Endothelial cell of umbilical vein (primary cell): ENCODE measurements around the gene ASIC5. TPM values are rescaled to one million over a fixed set of nuclear protein-coding genes. Genes with fewer than 3 reads are reported as not detected.

Experiments
- BruUV-seq: library from RNA; stranded (reverse); fragments of 400-500 nt; replicated peaks from 2 replicates; lab custom pipeline; 2021; lab: Mats Ljungman, UMichigan
- CTCF ChIA-PET: fragments of 300-600, 350-600 bp; sonication (Branson Sonifier 250); formaldehyde crosslinking; loops from one replicate; lab custom pipeline; 2021; ENCODE audit warnings: antibody characterized with exemption, inconsistent platforms; lab: Charles Lee
- POLR2A ChIA-PET: fragments of 300-600, 350-600 bp; sonication (Branson Sonifier 250); formaldehyde crosslinking; loops from one replicate; lab custom pipeline; 2021; ENCODE audit warnings: antibody characterized with exemption, inconsistent platforms; lab: Charles Lee
- DNase-seq: peaks from one replicate; pipeline ENCODE4 v3.0.0-alpha.2; 2011; ENCODE audit warnings: low read depth, low spot score
- FAIRE-seq: peaks from 2 replicates; lab custom pipeline; 2011; peaks lifted over from hg19 to GRCh38; lab: Jason Lieb, UNC
- H2AFZ ChIP-seq: 2 replicates; pipeline ENCODE4 v1.6.0; 2012; ENCODE audit warnings: low read depth, low read length, control low read depth, inconsistent platforms
- H3K27ac ChIP-seq: 2 replicates; pipeline ENCODE4 v1.5.1; 2011; ENCODE audit warnings: low read depth, mild to moderate bottlenecking, control low read depth, low read length, moderate library complexity; ENCODE audit not compliant: insufficient read depth
- H3K27me3 ChIP-seq, 2 experiments: 2 replicates each; pipeline versions ENCODE4 v1.6.0 to v1.6.1; 2011; ENCODE audit warnings: low read length in 2 of 2, mixed read lengths in 1 of 2; ENCODE audit not compliant: control insufficient read depth in 2 of 2, insufficient read depth in 2 of 2
- H3K36me3 ChIP-seq, 2 experiments: 2 replicates in 1 of 2; 3 replicates in 1 of 2; pipeline ENCODE4 v1.5.1; 2011; ENCODE audit warnings: low read length in 2 of 2, mild to moderate bottlenecking in 1 of 2, moderate library complexity in 1 of 2; ENCODE audit not compliant: control insufficient read depth in 2 of 2, insufficient read depth in 2 of 2; ENCODE audit errors: extremely low read depth in 1 of 2
- H3K4me1 ChIP-seq: 3 replicates; pipeline ENCODE4 v1.5.1; 2011; ENCODE audit warnings: mild to moderate bottlenecking, low read length; ENCODE audit not compliant: control insufficient read depth, insufficient read depth; ENCODE audit errors: extremely low read depth
- H3K4me2 ChIP-seq: 2 replicates; pipeline ENCODE4 v1.6.1; 2011; ENCODE audit warnings: low read length, control low read depth, mixed read lengths; ENCODE audit not compliant: insufficient read depth
- H3K4me3 ChIP-seq, 3 experiments: fragments of 200-600 bp in 1 of 3; sonication (generic), shearing (Covaris generic) in 1 of 3; replicated peaks in 1 of 3; 2 replicates each; pipeline ENCODE4 v1.5.1; 2011 to 2016; ENCODE audit warnings: control low read depth in 3 of 3, low read length in 3 of 3, mild to moderate bottlenecking in 2 of 3, inconsistent platforms in 1 of 3, low read depth in 1 of 3, moderate library complexity in 1 of 3; ENCODE audit not compliant: insufficient read depth in 1 of 3
- H3K79me2 ChIP-seq: 2 replicates; pipeline ENCODE4 v1.6.0; 2012; ENCODE audit warnings: low read length, inconsistent platforms; ENCODE audit not compliant: control insufficient read depth, insufficient read depth
- H3K9ac ChIP-seq: replicated peaks from 2 replicates; pipeline ENCODE3; 2011; ENCODE audit warnings: low read length, control low read depth; ENCODE audit not compliant: insufficient read depth; ENCODE audit errors: extremely low read depth
- H3K9me1 ChIP-seq: replicated peaks from 3 replicates; pipeline ENCODE4 v1.6.0; 2011; ENCODE audit warnings: mild to moderate bottlenecking, low read length; ENCODE audit not compliant: control insufficient read depth, insufficient read depth; ENCODE audit errors: extremely low read depth
- H3K9me3 ChIP-seq: replicated peaks from 2 replicates; pipeline ENCODE4 v1.5.1; 2012; ENCODE audit warnings: low read length, inconsistent platforms; ENCODE audit not compliant: control insufficient read depth, insufficient read depth
- H4K20me1 ChIP-seq: replicated peaks from 2 replicates; pipeline ENCODE3; 2011; ENCODE audit warnings: mild to moderate bottlenecking, low read length; ENCODE audit not compliant: control insufficient read depth, insufficient read depth; ENCODE audit errors: extremely low read depth
- EZH2 ChIP-seq: IDR thresholded peaks from 2 replicates; pipeline ENCODE4 v1.6.1; 2012; ENCODE audit warnings: borderline replicate concordance, low read depth, mild to moderate bottlenecking, moderate library complexity, low read length, inconsistent platforms; ENCODE audit not compliant: severe bottlenecking
- FOS ChIP-seq: IDR thresholded peaks from 2 replicates; pipeline ENCODE4 v1.6.1; 2011; ENCODE audit warnings: mild to moderate bottlenecking, low read length, moderate library complexity, borderline replicate concordance; ENCODE audit not compliant: insufficient read depth
- GATA2 ChIP-seq: IDR thresholded peaks from 2 replicates; pipeline ENCODE4 v1.7.0; 2011; ENCODE audit warnings: low read depth, mild to moderate bottlenecking, moderate library complexity, mixed read lengths, low read length; ENCODE audit not compliant: insufficient read length, insufficient read depth
- JUN ChIP-seq: IDR thresholded peaks from 2 replicates; pipeline ENCODE4 v1.6.1; 2011; ENCODE audit warnings: borderline replicate concordance, low read depth; ENCODE audit not compliant: insufficient read length, insufficient read depth
- MYC ChIP-seq: IDR thresholded peaks from one replicate; pipeline ENCODE4 v1.6.1; 2011; ENCODE audit warnings: mild to moderate bottlenecking, low read depth, low read length
- POLR2A ChIP-seq: IDR thresholded peaks from 2 replicates; pipeline ENCODE4 v1.6.1; 2012; ENCODE audit warnings: low read depth, mild to moderate bottlenecking, control low read depth, low read length
- POLR2AphosphoS5 ChIP-seq: IDR thresholded peaks from 2 replicates; pipeline ENCODE4 v1.6.1; 2012; ENCODE audit warnings: low read depth, mild to moderate bottlenecking, control low read depth, low read length, moderate library complexity; ENCODE audit not compliant: insufficient read depth
- dilution Hi-C: fragments of 300-500 bp; cut with MboI; formaldehyde crosslinking; loops from one replicate; pipeline ENCODE4 v1.15.0; 2019; ENCODE audit warnings: low sequenced_read_pairs; ENCODE audit not compliant: extremely low pct_ligation_motif_present
- intact Hi-C: fragments of 100-400 bp; cut with micrococcal nuclease; formaldehyde crosslinking; loops from one replicate; pipeline ENCODE4 v1.10.0; 2022
- polyA plus RNA-seq, 4 experiments: library from polyadenylated mRNA; depleted of rRNA in 3 of 4; stranded (reverse) in 3 of 4; unstranded in 1 of 4; fragments of >200 nt; gene quantifications; 2 replicates each; pipeline versions ENCODE4 v1.2.1 to v1.2.3, GENCODE V29; 2011 to 2012; ENCODE audit warnings: missing spikeins in 1 of 4
- total RNA-seq: library from RNA; stranded (reverse); gene quantifications from 2 replicates; pipeline ENCODE4 v1.2.3, GENCODE V29; 2021
- TF ChIP-seq, protein P1 (sequence below): IDR thresholded peaks from 2 replicates; pipeline ENCODE4 v1.6.1; 2011; ENCODE audit not compliant: insufficient read depth, insufficient read length
- TF ChIP-seq, protein P2 (sequence below), 2 donors: IDR thresholded peaks; 1 replicate in 1 of 2; 2 replicates in 1 of 2; pipeline ENCODE4 v1.5.1; 2011; ENCODE audit warnings: low read length in 2 of 2, mild to moderate bottlenecking in 2 of 2, moderate library complexity in 2 of 2, control low read depth in 1 of 2, inconsistent platforms in 1 of 2, low read depth in 1 of 2; ENCODE audit not compliant: insufficient read depth in 1 of 2; ENCODE audit errors: extremely low read depth in 1 of 2

The ASIC5 gene
- total and polyA plus RNA-seq, 2 donors (not counting 3 experiments of a cell fraction or from before 2014, with no cell fraction given), result not detected

DNA sequence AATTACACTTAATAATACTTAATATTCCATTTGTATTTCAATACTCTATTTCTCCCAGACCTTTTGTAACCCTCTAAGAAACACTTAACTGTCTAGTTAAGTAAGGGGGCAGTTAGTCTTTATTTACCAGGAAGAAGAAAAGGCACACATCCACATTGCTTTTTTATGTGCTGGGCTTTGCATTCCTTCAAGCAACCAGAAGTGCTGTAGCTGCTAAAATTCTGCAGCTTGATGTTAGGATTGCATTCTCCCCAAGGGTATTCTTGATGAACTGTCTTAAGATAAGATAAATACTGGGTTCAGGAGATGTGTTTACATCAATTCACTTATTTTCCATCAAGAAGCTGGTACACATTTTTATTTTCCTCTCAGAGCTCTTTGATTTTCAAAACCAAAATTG lies 24.0 kb downstream of the ASIC5 start:
- no peak overlapping the region for H3K9ac ChIP-seq
- ChIA-PET CTCF (no interaction called here), POLR2A (no interaction called here)
- TF ChIP-seq FOS (no peak), EZH2 (no peak), MYC (no peak), POLR2A (no peak), JUN (no peak), GATA2 (no peak), POLR2AphosphoS5 (no peak)
- TF ChIP-seq, protein P1, sequence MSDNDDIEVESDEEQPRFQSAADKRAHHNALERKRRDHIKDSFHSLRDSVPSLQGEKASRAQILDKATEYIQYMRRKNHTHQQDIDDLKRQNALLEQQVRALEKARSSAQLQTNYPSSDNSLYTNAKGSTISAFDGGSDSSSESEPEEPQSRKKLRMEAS, result no peak
- TF ChIP-seq, protein P2, sequence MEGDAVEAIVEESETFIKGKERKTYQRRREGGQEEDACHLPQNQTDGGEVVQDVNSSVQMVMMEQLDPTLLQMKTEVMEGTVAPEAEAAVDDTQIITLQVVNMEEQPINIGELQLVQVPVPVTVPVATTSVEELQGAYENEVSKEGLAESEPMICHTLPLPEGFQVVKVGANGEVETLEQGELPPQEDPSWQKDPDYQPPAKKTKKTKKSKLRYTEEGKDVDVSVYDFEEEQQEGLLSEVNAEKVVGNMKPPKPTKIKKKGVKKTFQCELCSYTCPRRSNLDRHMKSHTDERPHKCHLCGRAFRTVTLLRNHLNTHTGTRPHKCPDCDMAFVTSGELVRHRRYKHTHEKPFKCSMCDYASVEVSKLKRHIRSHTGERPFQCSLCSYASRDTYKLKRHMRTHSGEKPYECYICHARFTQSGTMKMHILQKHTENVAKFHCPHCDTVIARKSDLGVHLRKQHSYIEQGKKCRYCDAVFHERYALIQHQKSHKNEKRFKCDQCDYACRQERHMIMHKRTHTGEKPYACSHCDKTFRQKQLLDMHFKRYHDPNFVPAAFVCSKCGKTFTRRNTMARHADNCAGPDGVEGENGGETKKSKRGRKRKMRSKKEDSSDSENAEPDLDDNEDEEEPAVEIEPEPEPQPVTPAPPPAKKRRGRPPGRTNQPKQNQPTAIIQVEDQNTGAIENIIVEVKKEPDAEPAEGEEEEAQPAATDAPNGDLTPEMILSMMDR (IDR thresholded peaks at IDR 0.05; ENCODE audit: extremely low read depth in 1 of 2, insufficient read depth in 1 of 2, low read depth in 1 of 2, low read length in 2 of 2), result no peak
- no peak overlapping the region for H3K27ac ChIP-seq
- no peaks in the 10 kb centered on the region for H3K27me3 ChIP-seq
- no peak overlapping the region for H2AFZ ChIP-seq
- no peaks in the 10 kb centered on the region for H3K9me1 ChIP-seq
- no peaks in the 10 kb centered on the region for H4K20me1 ChIP-seq
- H3K4me1 ChIP-seq, result no peaks in the 10 kb centered on the region
- H3K9me3 ChIP-seq, result no peaks in the 10 kb centered on the region
- FAIRE-seq (no peak), DNase-seq (no peak)
- no peak overlapping the region for H3K4me2 ChIP-seq
- H3K36me3 ChIP-seq, result no peaks in the 10 kb centered on the region
- intact Hi-C loops, result no loop called here
- H3K79me2 ChIP-seq, result no peaks in the 10 kb centered on the region
- no TSS peak for BruUV-seq
- no peak overlapping the region for H3K4me3 ChIP-seq
- dilution Hi-C loops, result no loop called here
